Stimulated activated naive B cell treated with anti-CD40 and anti-IgM and Interleukin-4, amounts not matched to agents 10 μg/mL and 1 μg/mL and 100 μg/mL, for 72 hours (primary cell): ENCODE data around the gene OR5AU1.
A peak's percentile ranks its signal among the peaks of the same experiment; 100 is the strongest.
"Not testable (repeated sequence)": the region's sequence is repeated elsewhere in the genome, so short reads cannot be mapped to it uniquely, and the experiment has no call there.

Experiments
- ATAC-seq, 2 donors: fragments of 150-1000 bp; cut with Tn5 transposase; replicated peaks; 2 replicates each; pipeline ENCODE4 v1.10.0; 2021; ENCODE audit warnings: moderate library complexity in 1 of 2
- DNase-seq: peaks from one replicate; pipeline ENCODE4 v3.0.0; 2021
- H3K27ac Mint-ChIP-seq: one replicate; pipeline ENCODE4 v1.8.0; 2022; ENCODE audit warnings: mild to moderate bottlenecking, mixed read lengths
- H3K27me3 Mint-ChIP-seq, 2 donors: one replicate each; pipeline ENCODE4 v1.8.0; 2022; ENCODE audit warnings: mixed read lengths in 2 of 2
- H3K36me3 Mint-ChIP-seq, 2 donors: one replicate each; pipeline ENCODE4 v1.8.0; 2022; ENCODE audit warnings: mixed read lengths in 2 of 2, mild to moderate bottlenecking in 1 of 2
- H3K4me1 Mint-ChIP-seq, 2 donors: one replicate each; pipeline ENCODE4 v1.8.0; 2022; ENCODE audit warnings: mixed read lengths in 2 of 2, mild to moderate bottlenecking in 1 of 2
- H3K4me3 Mint-ChIP-seq, 2 donors: one replicate each; pipeline ENCODE4 v1.8.0; 2022; ENCODE audit warnings: mild to moderate bottlenecking in 2 of 2, mixed read lengths in 2 of 2, moderate library complexity in 1 of 2
- H3K9me3 Mint-ChIP-seq, 2 donors: one replicate each; pipeline ENCODE4 v1.8.0; 2022; ENCODE audit warnings: mixed read lengths in 2 of 2, mild to moderate bottlenecking in 1 of 2

Gene OR5AU1

GRCh38 chr14:21192875-21193535, 37.1 kb upstream of the OR5AU1 start:
- no peaks in the 10 kb centered on the region for H3K27me3 Mint-ChIP-seq
- H3K4me1 Mint-ChIP-seq, result peaks cover 9 to 17% of the 10 kb centered on the region in 2 donors
- DNase-seq, result no peak
- peaks cover 2 to 6% of the 10 kb centered on the region in 2 donors for H3K9me3 Mint-ChIP-seq
- no peak for ATAC-seq
- peaks cover 0 to 5% of the 10 kb centered on the region in 2 donors for H3K36me3 Mint-ChIP-seq
- no peak overlapping the region for H3K27ac Mint-ChIP-seq
- H3K4me3 Mint-ChIP-seq, result peak overlapping the region; percentile 76 to 78

- Mint-ChIP-seq H3K27me3 (no peaks in the 10 kb centered on the region), H3K27ac (no peak overlapping the region), H3K4me3 (peak overlapping the region; percentile 76 to 78), H3K9me3 (peaks cover 0 to under 1% of the 10 kb centered on the region in 2 donors), H3K36me3 (no peaks in the 10 kb centered on the region), H3K4me1 (peaks cover 9 to 17% of the 10 kb centered on the region in 2 donors)
- ATAC-seq (no peak), DNase-seq (no peak)
These were observed 36.6 kb upstream of the OR5AU1 start for GRCh38 chr14:21192447-21192822.

- Mint-ChIP-seq H3K4me1 (peaks cover 9 to 17% of the 10 kb centered on the region in 2 donors), H3K27ac (peak overlapping the region; percentile 76), H3K36me3 (no peaks in the 10 kb centered on the region), H3K9me3 (no peaks in the 10 kb centered on the region), H3K27me3 (no peaks in the 10 kb centered on the region), H3K4me3 (peak overlapping the region; percentile 76 to 78)
- ATAC-seq, result peak; percentile 96 to 97
- peak; percentile 70 for DNase-seq
These were observed 36.1 kb upstream of the OR5AU1 start for GRCh38 chr14:21191809-21192446.

- H3K27ac Mint-ChIP-seq, result peak overlapping the region; percentile 76
- peak; percentile 10 to 17 for ATAC-seq
- no peak for DNase-seq
These were observed 35.5 kb upstream of the OR5AU1 start for GRCh38 chr14:21191261-21191808.

GRCh38 chr14:21185491-21185890, 29.6 kb upstream of the OR5AU1 start:
- H3K9me3 Mint-ChIP-seq, result peaks cover 3 to 13% of the 10 kb centered on the region in 2 donors
- no peak overlapping the region for H3K4me3 Mint-ChIP-seq
- H3K27ac Mint-ChIP-seq, result no peak overlapping the region
- peaks cover 14 to 20% of the 10 kb centered on the region in 2 donors for H3K27me3 Mint-ChIP-seq
- DNase-seq, result no peak
- no peak for ATAC-seq
- H3K4me1 Mint-ChIP-seq, result no peaks in the 10 kb centered on the region
- peaks cover 0 to 3% of the 10 kb centered on the region in 2 donors for H3K36me3 Mint-ChIP-seq

More at GRCh38 chr14:21191261-21191808, 35.5 kb upstream of the OR5AU1 start:
- Mint-ChIP-seq H3K4me1 (peaks cover 9 to 17% of the 10 kb centered on the region in 2 donors), H3K9me3 (no peaks in the 10 kb centered on the region), H3K4me3 (peak overlapping the region; percentile 76 to 78), H3K36me3 (no peaks in the 10 kb centered on the region), H3K27me3 (no peaks in the 10 kb centered on the region)

GRCh38 chr14:21184254-21184653, 28.4 kb upstream of the OR5AU1 start:
- peaks cover 3 to 13% of the 10 kb centered on the region in 2 donors for H3K9me3 Mint-ChIP-seq
- H3K4me3 Mint-ChIP-seq, result no peak overlapping the region
- H3K36me3 Mint-ChIP-seq, result peaks cover 0 to 3% of the 10 kb centered on the region in 2 donors
- no peak for ATAC-seq
- no peak overlapping the region for H3K27ac Mint-ChIP-seq
- DNase-seq, result no peak
- peaks cover 14 to 22% of the 10 kb centered on the region in 2 donors for H3K27me3 Mint-ChIP-seq
- H3K4me1 Mint-ChIP-seq, result no peaks in the 10 kb centered on the region

GRCh38 chr14:21182166-21182565, 26.3 kb upstream of the OR5AU1 start:
- Mint-ChIP-seq H3K9me3 (peaks cover 6 to 18% of the 10 kb centered on the region in 2 donors), H3K36me3 (peaks cover 0 to 3% of the 10 kb centered on the region in 2 donors), H3K27ac (no peak overlapping the region), H3K4me1 (no peaks in the 10 kb centered on the region), H3K4me3 (no peak overlapping the region), H3K27me3 (peaks cover 14 to 30% of the 10 kb centered on the region in 2 donors)
- no peak for DNase-seq
- no peak for ATAC-seq

- DNase-seq (no peak), ATAC-seq (no peak)
- Mint-ChIP-seq H3K9me3 (peaks cover 4% of the 10 kb centered on the region in 2 donors), H3K4me3 (no peak overlapping the region), H3K4me1 (no peaks in the 10 kb centered on the region), H3K36me3 (no peaks in the 10 kb centered on the region), H3K27ac (no peak overlapping the region), H3K27me3 (peaks cover 58 to 64% of the 10 kb centered on the region in 2 donors)
These were observed 15.3 kb upstream of the OR5AU1 start for GRCh38 chr14:21171128-21171527.

GRCh38 chr14:21169573-21169972, 13.7 kb upstream of the OR5AU1 start:
- no peak for ATAC-seq
- Mint-ChIP-seq H3K4me3 (no peak overlapping the region), H3K27me3 (peaks cover 57 to 63% of the 10 kb centered on the region in 2 donors), H3K4me1 (no peaks in the 10 kb centered on the region), H3K27ac (no peak overlapping the region), H3K9me3 (peaks cover 4% of the 10 kb centered on the region in 2 donors), H3K36me3 (no peaks in the 10 kb centered on the region)
- no peak for DNase-seq

GRCh38 chr14:21168055-21168454, 12.2 kb upstream of the OR5AU1 start:
- Mint-ChIP-seq H3K4me1 (no peaks in the 10 kb centered on the region), H3K4me3 (no peak overlapping the region), H3K9me3 (peaks cover 2 to 4% of the 10 kb centered on the region in 2 donors), H3K36me3 (no peaks in the 10 kb centered on the region), H3K27me3 (peaks cover 55 to 57% of the 10 kb centered on the region in 2 donors), H3K27ac (no peak overlapping the region)
- ATAC-seq, result no peak
- DNase-seq, result no peak

- peaks cover 54% of the 10 kb centered on the region in 2 donors for H3K27me3 Mint-ChIP-seq
- H3K36me3 Mint-ChIP-seq, H3K4me3 Mint-ChIP-seq, H3K9me3 Mint-ChIP-seq, ATAC-seq, DNase-seq, H3K27ac Mint-ChIP-seq, H3K4me1 Mint-ChIP-seq: not testable (repeated sequence)
These were observed 9.8 kb upstream of the OR5AU1 start for GRCh38 chr14:21165670-21166069.

- not testable (repeated sequence) for DNase-seq, ATAC-seq, H3K9me3 Mint-ChIP-seq, H3K4me1 Mint-ChIP-seq, H3K27ac Mint-ChIP-seq, H3K36me3 Mint-ChIP-seq, H3K4me3 Mint-ChIP-seq
- peaks cover 48 to 50% of the 10 kb centered on the region in 2 donors for H3K27me3 Mint-ChIP-seq
These were observed 9.2 kb upstream of the OR5AU1 start for GRCh38 chr14:21165002-21165605.

- Mint-ChIP-seq H3K9me3 (no peaks in the 10 kb centered on the region), H3K27me3 (peaks cover 38 to 42% of the 10 kb centered on the region in 2 donors), H3K27ac (peak overlapping the region; percentile 9), H3K36me3 (no peaks in the 10 kb centered on the region), H3K4me3 (no peak overlapping the region), H3K4me1 (no peaks in the 10 kb centered on the region)
- ATAC-seq (no peak), DNase-seq (no peak)
These were observed 8.0 kb upstream of the OR5AU1 start for GRCh38 chr14:21163871-21164291.

- no peaks in the 10 kb centered on the region for H3K9me3 Mint-ChIP-seq
- no peak for DNase-seq
- no peak for ATAC-seq
- H3K27me3 Mint-ChIP-seq, result peaks cover 41 to 52% of the 10 kb centered on the region in 2 donors
- H3K4me3 Mint-ChIP-seq, result no peak overlapping the region
- H3K27ac Mint-ChIP-seq, result no peak overlapping the region
- H3K4me1 Mint-ChIP-seq, result no peaks in the 10 kb centered on the region
- no peaks in the 10 kb centered on the region for H3K36me3 Mint-ChIP-seq
These were observed 6.2 kb upstream of the OR5AU1 start for GRCh38 chr14:21162081-21162480.
